H1 (cell line): ENCODE results near the gene DDX1. TPM values are rescaled to one million over a fixed set of nuclear protein-coding genes. Genes with fewer than 3 reads are reported as not detected.

Experiments used
- CTCF ChIA-PET: fragments of 300-600 bp; sonication (Branson Sonifier 250); formaldehyde crosslinking; loops from one replicate; lab custom pipeline; 2021; ENCODE audit not compliant: partially characterized antibody; lab: Charles Lee
- POLR2A ChIA-PET: fragments of 300-600 bp; sonication (Branson Sonifier 250); formaldehyde crosslinking; loops from one replicate; lab custom pipeline; 2021; ENCODE audit warnings: inconsistent platforms; ENCODE audit not compliant: partially characterized antibody; lab: Charles Lee
- DNase-seq, 2 experiments: peaks; one replicate each; pipeline versions ENCODE4 v3.0.0 to v3.0.0-alpha.2; 2010 to 2022; ENCODE audit warnings: low spot score in 2 of 2, low read depth in 1 of 2, mixed read lengths in 1 of 2
- FAIRE-seq: peaks from 2 replicates; lab custom pipeline; 2011; peaks lifted over from hg19 to GRCh38; lab: Jason Lieb, UNC
- H2AFZ ChIP-seq: 2 replicates; pipeline ENCODE4 v1.8.1; 2012; ENCODE audit warnings: low read length, inconsistent platforms
- H2AK5ac ChIP-seq: 2 replicates; pipeline ENCODE4 v1.6.1; 2013; ENCODE audit warnings: low read depth, low read length
- H2BK120ac ChIP-seq: replicated peaks from 2 replicates; pipeline ENCODE3; 2013; ENCODE audit warnings: low read depth, low read length, inconsistent platforms
- H2BK12ac ChIP-seq: 2 replicates; pipeline ENCODE4 v1.6.1; 2013; ENCODE audit warnings: low read depth, low read length
- H2BK15ac ChIP-seq: 2 replicates; pipeline ENCODE4 v1.6.1; 2013; ENCODE audit warnings: low read length
- H2BK20ac ChIP-seq: 2 replicates; pipeline ENCODE4 v1.6.1; 2013; ENCODE audit warnings: low read length
- H2BK5ac ChIP-seq: 2 replicates; pipeline ENCODE4 v1.6.1; 2013; ENCODE audit warnings: low read depth, low read length
- H3K14ac ChIP-seq: 2 replicates; pipeline ENCODE4 v1.6.1; 2013; ENCODE audit warnings: inconsistent platforms; ENCODE audit not compliant: insufficient read length
- H3K18ac ChIP-seq: 2 replicates; pipeline ENCODE4 v1.6.1; 2013; ENCODE audit warnings: low read length; ENCODE audit errors: extremely low read depth
- H3K23ac ChIP-seq: 2 replicates; pipeline ENCODE4 v1.6.1; 2013; ENCODE audit warnings: inconsistent platforms; ENCODE audit not compliant: insufficient read length
- H3K23me2 ChIP-seq: 2 replicates; pipeline ENCODE4 v1.6.1; 2013; ENCODE audit warnings: low read depth, low read length
- H3K27ac ChIP-seq: 2 replicates; pipeline ENCODE4 v1.6.1; 2011; ENCODE audit warnings: low read depth, low read length, inconsistent platforms
- H3K27me3 ChIP-seq, 4 experiments: replicated peaks in 1 of 4; 1 replicate in 1 of 4; 2 replicates in 3 of 4; pipeline versions ENCODE4 v1.6.1 to v1.8.1; 2011 to 2013; ENCODE audit warnings: low read length in 3 of 4, mild to moderate bottlenecking in 3 of 4, inconsistent platforms in 2 of 4, mixed read lengths in 2 of 4, moderate library complexity in 1 of 4; ENCODE audit not compliant: control insufficient read depth in 3 of 4, insufficient read depth in 3 of 4; ENCODE audit errors: extremely low read depth in 1 of 4
- H3K36me3 ChIP-seq, 4 experiments: 2 replicates each; pipeline versions ENCODE4 v1.6.1 to v1.8.1; 2011 to 2013; ENCODE audit warnings: mild to moderate bottlenecking in 4 of 4, low read length in 3 of 4, moderate library complexity in 2 of 4, control low read depth in 1 of 4, inconsistent platforms in 1 of 4; ENCODE audit not compliant: insufficient read depth in 4 of 4, control insufficient read depth in 2 of 4
- H3K4ac ChIP-seq: replicated peaks from 2 replicates; pipeline ENCODE3; 2013; ENCODE audit warnings: low read length, low read depth, mixed read lengths, inconsistent platforms; ENCODE audit not compliant: insufficient read length
- H3K4me1 ChIP-seq, 4 experiments: replicated peaks in 1 of 4; 1 replicate in 1 of 4; 2 replicates in 3 of 4; pipeline versions ENCODE4 v1.6.1 to v1.8.1; 2011 to 2013; ENCODE audit warnings: low read length in 3 of 4, inconsistent platforms in 2 of 4, mixed read lengths in 1 of 4; ENCODE audit not compliant: insufficient read depth in 4 of 4, control insufficient read depth in 3 of 4
- H3K4me2 ChIP-seq, 2 experiments: 2 replicates each; pipeline versions ENCODE4 v1.6.1 to v1.8.1; 2011 to 2013; ENCODE audit warnings: low read depth in 2 of 2, low read length in 2 of 2, control low read depth in 1 of 2, inconsistent platforms in 1 of 2, mild to moderate bottlenecking in 1 of 2; ENCODE audit not compliant: insufficient read depth in 1 of 2
- H3K4me3 ChIP-seq, 4 experiments: fragments of 200-600, 300-600 bp in 1 of 4; sonication (generic), shearing (Covaris generic), sonication (Bioruptor Twin) in 1 of 4; 2 replicates each; pipeline versions ENCODE4 v1.5.1 to v1.8.1; 2011 to 2016; ENCODE audit warnings: low read length in 4 of 4, low read depth in 3 of 4, control low read depth in 2 of 4, inconsistent platforms in 2 of 4, mild to moderate bottlenecking in 2 of 4, mixed read lengths in 1 of 4, moderate library complexity in 1 of 4; ENCODE audit not compliant: insufficient read depth in 2 of 4; ENCODE audit errors: extremely low read depth in 1 of 4
- H3K56ac ChIP-seq: replicated peaks from 2 replicates; pipeline ENCODE3; 2013; ENCODE audit warnings: low read depth, mild to moderate bottlenecking, mixed read lengths, low read length, inconsistent platforms; ENCODE audit not compliant: insufficient read length
- H3K79me1 ChIP-seq: 2 replicates; pipeline ENCODE4 v1.6.1; 2013; ENCODE audit warnings: low read depth, low read length, control low read depth
- H3K79me2 ChIP-seq, 2 experiments: 2 replicates each; pipeline versions ENCODE4 v1.6.1 to v1.8.1; 2012 to 2013; ENCODE audit warnings: low read length in 2 of 2, mild to moderate bottlenecking in 2 of 2, inconsistent platforms in 1 of 2; ENCODE audit not compliant: insufficient read depth in 2 of 2, control insufficient read depth in 1 of 2
- H3K9ac ChIP-seq, 4 experiments: replicated peaks in 1 of 4; 1 replicate in 1 of 4; 2 replicates in 3 of 4; pipeline versions ENCODE4 v1.6.1 to v1.8.1; 2011 to 2013; ENCODE audit warnings: low read depth in 3 of 4, low read length in 3 of 4, control low read depth in 2 of 4, mild to moderate bottlenecking in 2 of 4, moderate library complexity in 2 of 4, inconsistent platforms in 1 of 4; ENCODE audit errors: extremely low read depth in 1 of 4
- H3K9me3 ChIP-seq, 2 experiments: 2 replicates each; pipeline versions ENCODE4 v1.6.1 to v1.8.1; 2012 to 2013; ENCODE audit warnings: mild to moderate bottlenecking in 2 of 2, moderate library complexity in 2 of 2, control low read depth in 1 of 2, inconsistent platforms in 1 of 2, low read depth in 1 of 2, low read length in 1 of 2, mixed read lengths in 1 of 2; ENCODE audit not compliant: insufficient read depth in 2 of 2
- H4K20me1 ChIP-seq, 2 experiments: replicated peaks in 1 of 2; 2 replicates each; pipeline versions ENCODE3 to v1.8.1; 2011 to 2013; ENCODE audit warnings: inconsistent platforms in 2 of 2, low read length in 2 of 2, mild to moderate bottlenecking in 1 of 2; ENCODE audit not compliant: insufficient read depth in 2 of 2, control insufficient read depth in 1 of 2
- H4K5ac ChIP-seq: 2 replicates; pipeline ENCODE4 v1.6.1; 2013; ENCODE audit warnings: low read length, low read depth, mixed read lengths, inconsistent platforms; ENCODE audit not compliant: insufficient read length
- H4K8ac ChIP-seq: 2 replicates; pipeline ENCODE4 v1.8.0; 2013; ENCODE audit warnings: mild to moderate bottlenecking, moderate library complexity, low read length, inconsistent platforms; ENCODE audit not compliant: insufficient read depth; ENCODE audit errors: extremely low read depth
- H4K91ac ChIP-seq: replicated peaks from 2 replicates; pipeline ENCODE3; 2013; ENCODE audit warnings: low read length, mixed read lengths, inconsistent platforms; ENCODE audit not compliant: insufficient read length
- CTBP2 ChIP-seq: IDR thresholded peaks from 2 replicates; pipeline ENCODE4 v1.7.0; 2011; ENCODE audit warnings: borderline replicate concordance, mild to moderate bottlenecking, moderate library complexity, mixed read lengths, low read length; ENCODE audit not compliant: insufficient read depth, insufficient read length
- WGBS, 2 experiments: shearing (Covaris generic) in 1 of 2; methylation state at CpG; one replicate each; pipeline versions ENCODE4 v1.1.6 to v1.1.7; 2013 to 2015; ENCODE audit warnings: low lambda C conversion rate in 2 of 2, mixed read lengths in 2 of 2, inconsistent platforms in 1 of 2, low coverage in 1 of 2, missing lambda C conversion rate in 1 of 2; ENCODE audit not compliant: insufficient replicate concordance in 2 of 2, insufficient coverage in 1 of 2, insufficient read length in 1 of 2; ENCODE audit errors: extremely low coverage in 1 of 2, missing lambda C conversion rate in 1 of 2; 5-methylcytosine and 5-hydroxymethylcytosine counted together
- polyA plus RNA-seq, 7 experiments: library from polyadenylated mRNA; depleted of rRNA in 3 of 7; stranded (reverse) in 5 of 7; unstranded in 2 of 7; fragments of >200 nt in 5 of 7; fragments of 200-250 nt in 2 of 7; gene quantifications; 1 replicate in 5 of 7; 2 replicates in 1 of 7; 4 replicates in 1 of 7; pipeline versions ENCODE4 v1.2.1 to v1.2.3, GENCODE V29; 2011 to 2013; ENCODE audit warnings: missing spikeins in 2 of 7, mixed read lengths in 2 of 7
- total RNA-seq: library from RNA; stranded (reverse); fragmentation: NEBNext Ultra II Directional; extraction: Animal tissue kit (Norgen Biotek cat#: 25700); gene quantifications from 2 replicates; pipeline ENCODE4 v1.2.1, GENCODE V29; 2021

The DDX1 gene
- total and polyA plus RNA-seq, 2 of the 8 experiments (the other 6 are each of a cell fraction or from before 2014, with no cell fraction given): 51.1 to 161 TPM

GRCh38 chr2:15610430-15610952 is 18.8 kb downstream of the DDX1 start:
- Histone ChIP-seq H3K18ac (no peak overlapping the region), H3K36me3 (peaks cover 18 to 76% (median 58%) of the 10 kb centered on the region in 4 experiments), H3K4me1 (no peaks in the 10 kb centered on the region), H4K5ac (no peak overlapping the region), H3K23me2 (no peaks in the 10 kb centered on the region), H3K27me3 (no peaks in the 10 kb centered on the region), H2BK12ac (no peak overlapping the region), H3K9ac (no peak overlapping the region), H3K4ac (no peak overlapping the region), H4K8ac (no peak overlapping the region), H3K4me2 (no peak overlapping the region), H3K27ac (no peak overlapping the region), H2AFZ (no peak overlapping the region), H2BK120ac (no peak overlapping the region), H3K23ac (no peak overlapping the region), H4K91ac (no peak overlapping the region), H3K79me2 (no peaks in the 10 kb centered on the region), H2BK15ac (no peak overlapping the region), H2AK5ac (no peak overlapping the region), H2BK5ac (no peak overlapping the region), H3K56ac (no peak overlapping the region), H2BK20ac (no peak overlapping the region), H4K20me1 (peaks cover 0 to 2% of the 10 kb centered on the region in 2 experiments), H3K14ac (no peak overlapping the region), H3K4me3 (no peak overlapping the region), H3K79me1 (peaks cover 2% of the 10 kb centered on the region; the same call in 1 of the 2 replicates), H3K9me3 (peaks cover 0 to 3% of the 10 kb centered on the region in 2 experiments; a peak in 1 of 4 replicates)
- DNase-seq: no peak
- FAIRE-seq: no peak
- CTCF ChIA-PET: interaction anchor here (0.7 kb wide), 1 partner anchor 199 kb away, joined by 3 read pairs; no protein-coding TSS in a partner anchor
- POLR2A ChIA-PET: interaction anchor here (2.0 kb wide), 1 partner anchor 9 kb away, joined by 9 read pairs; no protein-coding TSS in a partner anchor
- WGBS, 2 experiments: 90% methylated on average over 5 of the region's 5 CpGs; no CpG with 5 or more reads in 1 of the 2 experiments
- no peak for TF ChIP-seq CTBP2
